COLO668 (cell line): Measurements from ENCODE around the gene CCDC85C.

Source experiments
- DNase-seq: peaks from one replicate; lab custom pipeline; 2025; ENCODE audit not compliant: unreplicated experiment; lab: John Stamatoyannopoulos, UW

Gene CCDC85C

GRCh38 chr14:99542566-99542965, 61.4 kb downstream of the CCDC85C start:
- DNase-seq: no peak

GRCh38 chr14:99541677-99542470, 62.1 kb downstream of the CCDC85C start:
- peak; percentile 46 for DNase-seq

- DNase-seq: no peak
Measured at GRCh38 chr14:99541211-99541610, 62.8 kb downstream of the CCDC85C start.

GRCh38 chr14:99540196-99541032, 63.6 kb downstream of the CCDC85C start:
- DNase-seq: no peak

- no peak for DNase-seq
Measured at GRCh38 chr14:99539491-99539890, 64.5 kb downstream of the CCDC85C start.

GRCh38 chr14:99538733-99539132, 65.3 kb downstream of the CCDC85C start:
- no peak for DNase-seq

- no peak for DNase-seq
Measured at GRCh38 chr14:99538275-99538674, 65.7 kb downstream of the CCDC85C start.

GRCh38 chr14:99537399-99537798, 66.6 kb downstream of the CCDC85C start:
- no peak for DNase-seq

GRCh38 chr14:99535908-99536778, 67.9 kb downstream of the CCDC85C start:
- DNase-seq: no peak

GRCh38 chr14:99535448-99535847, 68.6 kb downstream of the CCDC85C start:
- no peak for DNase-seq

GRCh38 chr14:99534863-99535262, 69.1 kb downstream of the CCDC85C start:
- no peak for DNase-seq

GRCh38 chr14:99534333-99534732, 69.7 kb downstream of the CCDC85C start:
- no peak for DNase-seq

GRCh38 chr14:99532310-99532709, 71.7 kb downstream of the CCDC85C start:
- no peak for DNase-seq

- no peak for DNase-seq
Measured at GRCh38 chr14:99531251-99532096, 72.5 kb downstream of the CCDC85C start.

GRCh38 chr14:99530407-99531155, 73.4 kb downstream of the CCDC85C start:
- DNase-seq: no peak

GRCh38 chr14:99529899-99530298, 74.1 kb downstream of the CCDC85C start:
- DNase-seq: no peak

- DNase-seq: no peak
Measured at GRCh38 chr14:99527427-99528076, 76.5 kb downstream of the CCDC85C start.

GRCh38 chr14:99527026-99527425, 77.0 kb downstream of the CCDC85C start:
- DNase-seq: no peak

GRCh38 chr14:99525699-99526080, 78.3 kb downstream of the CCDC85C start:
- no peak for DNase-seq
